CD4-positive, alpha-beta T cell treated with Interleukin-12 subunit alpha and Interleukin-12 subunit beta, for 1 hour (primary cell): ENCODE results near the gene RAB36.
"Not testable (repeated sequence)": the region's sequence is repeated elsewhere in the genome, so short reads cannot be mapped to it uniquely, and the experiment has no call there.

Experiments used
- DNase-seq: peaks from one replicate; pipeline ENCODE4 v3.0.0-alpha.2; 2020

Gene RAB36

DNA sequence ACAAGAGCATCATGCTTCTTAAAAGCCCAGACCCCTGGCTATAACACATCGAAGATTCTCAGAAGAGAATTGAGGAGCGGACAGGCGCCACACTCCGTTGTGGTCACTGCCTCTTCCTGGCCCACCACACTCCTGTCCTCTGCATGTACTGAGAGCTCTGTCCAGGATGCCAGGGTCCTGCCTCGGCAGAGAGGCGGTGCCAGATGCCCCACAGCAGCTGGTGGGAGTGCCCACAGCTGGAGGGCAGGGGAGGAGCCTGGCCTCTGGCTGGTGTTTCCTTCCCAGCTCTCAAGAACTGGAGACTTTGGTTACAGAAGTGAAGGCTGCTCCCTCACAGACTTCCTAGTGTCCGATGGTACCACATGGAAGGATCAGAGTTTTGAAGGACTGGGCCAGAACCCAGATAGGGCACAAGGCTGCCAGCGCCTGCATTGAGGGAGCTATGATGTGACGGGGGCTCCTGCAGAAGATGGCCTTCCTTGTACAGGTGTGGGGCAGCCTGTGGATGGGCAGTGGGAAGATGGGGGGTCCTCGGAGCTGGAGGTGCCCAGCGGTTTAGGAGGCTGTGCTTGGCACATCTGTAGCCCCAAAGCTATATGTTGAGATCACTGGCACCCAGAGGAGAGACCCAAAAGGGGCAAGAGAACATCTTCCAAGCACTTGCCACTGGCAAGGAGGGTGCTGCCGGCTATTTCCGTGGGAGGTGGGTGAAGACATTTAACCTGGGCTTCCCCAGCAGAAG lies 22.9 kb upstream of the RAB36 start:
- DNase-seq = no peak

DNA sequence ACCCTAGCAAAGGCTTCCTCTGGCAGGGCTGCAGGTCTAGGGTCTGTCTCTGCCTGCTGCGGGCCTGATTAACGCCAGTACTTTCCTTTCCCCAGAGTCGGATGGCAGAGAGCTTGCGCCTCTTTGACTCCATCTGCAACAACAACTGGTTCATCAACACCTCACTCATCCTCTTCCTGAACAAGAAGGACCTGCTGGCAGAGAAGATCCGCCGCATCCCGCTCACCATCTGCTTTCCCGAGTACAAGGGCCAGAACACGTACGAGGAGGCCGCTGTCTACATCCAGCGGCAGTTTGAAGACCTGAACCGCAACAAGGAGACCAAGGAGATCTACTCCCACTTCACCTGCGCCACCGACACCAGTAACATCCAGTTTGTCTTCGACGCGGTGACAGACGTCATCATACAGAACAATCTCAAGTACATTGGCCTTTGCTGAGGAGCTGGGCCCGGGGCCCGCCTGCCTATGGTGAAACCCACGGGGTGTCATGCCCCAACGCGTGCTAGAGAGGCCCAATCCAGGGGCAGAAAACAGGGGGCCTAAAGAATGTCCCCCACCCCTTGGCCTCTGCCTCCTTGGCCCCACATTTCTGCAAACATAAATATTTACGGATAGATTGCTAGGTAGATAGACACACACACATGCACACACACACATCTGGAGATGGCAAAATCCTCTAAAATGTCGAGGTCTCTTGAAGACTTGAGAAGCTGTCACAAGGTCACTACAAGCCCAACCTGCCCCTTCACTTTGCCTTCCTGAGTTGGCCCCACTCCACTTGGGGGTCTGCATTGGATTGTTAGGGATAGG lies 22.1 kb upstream of the RAB36 start:
- DNase-seq = no peak

DNA sequence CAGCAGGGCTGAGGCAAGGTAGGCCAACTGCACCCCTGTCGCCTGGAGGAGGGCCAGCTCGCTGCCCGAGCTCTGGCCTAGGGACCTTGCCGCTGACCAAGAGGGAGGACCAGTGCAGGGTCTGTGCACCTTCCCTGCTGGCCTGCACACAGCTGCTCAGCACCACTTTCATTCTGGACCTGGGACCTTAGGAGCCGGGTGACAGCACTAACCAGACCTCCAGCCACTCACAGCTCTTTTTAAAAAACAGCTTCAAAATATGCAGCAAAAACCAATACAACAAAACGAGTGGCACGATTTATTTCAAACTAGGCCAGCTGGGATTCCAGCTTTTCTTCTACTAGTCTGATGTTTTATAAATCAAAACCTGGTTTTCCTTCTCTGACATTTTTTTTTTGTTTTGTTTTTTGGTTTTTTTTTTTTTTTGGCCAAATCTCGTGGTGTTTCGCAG lies 21.4 kb upstream of the RAB36 start:
- DNase-seq = no peak

DNA sequence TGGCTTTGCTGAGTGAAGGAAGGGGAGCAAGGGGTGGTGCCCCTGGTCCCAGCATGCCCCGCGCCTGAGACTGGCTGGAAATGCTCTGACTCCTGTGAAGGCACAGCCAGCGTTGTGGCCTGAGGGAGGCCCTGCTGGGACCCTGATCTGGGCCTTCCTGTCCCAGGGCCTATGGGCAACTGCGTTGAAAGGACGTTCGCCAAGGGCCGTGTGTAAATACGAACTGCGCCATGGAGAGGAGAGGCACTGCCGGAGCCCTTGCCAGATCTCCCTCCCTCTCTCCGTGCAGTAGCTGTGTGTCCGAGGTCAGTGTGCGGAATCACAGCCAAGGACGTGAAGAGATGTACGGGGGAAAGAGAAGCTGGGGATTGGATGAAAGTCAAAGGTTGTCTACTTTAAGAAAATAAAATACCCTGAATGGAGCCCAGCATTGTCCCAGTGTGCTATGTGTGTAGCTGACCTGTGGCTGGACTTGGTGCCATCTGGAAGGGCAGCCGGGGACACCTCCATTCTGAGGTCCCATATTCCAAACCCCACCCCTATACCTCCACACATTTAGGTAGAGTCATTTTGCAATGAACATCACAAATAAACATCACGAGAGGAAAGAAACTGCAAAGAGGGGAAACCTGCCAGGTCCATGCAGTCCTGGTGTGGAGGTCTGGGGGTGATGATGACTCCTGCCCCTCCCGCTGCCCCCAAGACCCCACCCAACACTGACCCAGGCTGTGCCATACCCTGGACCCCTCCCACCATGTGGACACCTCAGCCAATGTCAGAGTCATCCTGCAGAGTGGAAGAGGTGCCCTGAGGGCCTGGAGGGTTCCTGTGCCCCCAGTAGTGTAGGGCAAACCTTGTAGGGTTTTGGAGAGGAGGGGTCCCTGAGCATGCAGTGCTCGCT lies 20.4 kb upstream of the RAB36 start:
- DNase-seq = no peak

DNA sequence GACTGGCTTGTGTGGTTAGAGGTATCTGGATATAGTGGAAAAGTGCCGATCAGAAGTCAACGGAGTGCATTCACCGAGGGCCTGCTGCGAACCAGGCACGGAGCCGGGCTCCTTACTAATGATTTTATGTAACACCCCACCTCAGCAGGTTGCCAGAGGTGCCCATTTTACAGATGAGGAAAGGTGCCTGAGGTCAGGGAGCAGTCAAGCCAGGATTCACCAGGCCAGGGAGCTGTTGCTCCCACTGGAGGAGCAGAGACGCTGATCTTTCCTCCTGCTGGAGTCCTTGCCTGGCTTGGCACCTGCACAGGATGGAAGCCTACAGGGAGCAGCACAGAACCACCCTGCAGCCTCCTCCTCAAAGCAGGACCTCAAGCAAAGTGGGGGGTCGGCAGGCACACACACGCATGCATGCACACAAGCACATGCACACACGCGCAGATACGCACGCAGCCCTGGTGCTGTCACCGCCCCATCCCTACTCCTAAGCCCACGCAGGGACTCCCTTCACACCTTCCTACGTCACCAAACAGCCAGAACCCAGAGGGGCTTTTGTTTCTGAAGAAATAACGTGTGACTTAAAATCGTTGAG lies 19.7 kb upstream of the RAB36 start:
- no peak for DNase-seq

DNA sequence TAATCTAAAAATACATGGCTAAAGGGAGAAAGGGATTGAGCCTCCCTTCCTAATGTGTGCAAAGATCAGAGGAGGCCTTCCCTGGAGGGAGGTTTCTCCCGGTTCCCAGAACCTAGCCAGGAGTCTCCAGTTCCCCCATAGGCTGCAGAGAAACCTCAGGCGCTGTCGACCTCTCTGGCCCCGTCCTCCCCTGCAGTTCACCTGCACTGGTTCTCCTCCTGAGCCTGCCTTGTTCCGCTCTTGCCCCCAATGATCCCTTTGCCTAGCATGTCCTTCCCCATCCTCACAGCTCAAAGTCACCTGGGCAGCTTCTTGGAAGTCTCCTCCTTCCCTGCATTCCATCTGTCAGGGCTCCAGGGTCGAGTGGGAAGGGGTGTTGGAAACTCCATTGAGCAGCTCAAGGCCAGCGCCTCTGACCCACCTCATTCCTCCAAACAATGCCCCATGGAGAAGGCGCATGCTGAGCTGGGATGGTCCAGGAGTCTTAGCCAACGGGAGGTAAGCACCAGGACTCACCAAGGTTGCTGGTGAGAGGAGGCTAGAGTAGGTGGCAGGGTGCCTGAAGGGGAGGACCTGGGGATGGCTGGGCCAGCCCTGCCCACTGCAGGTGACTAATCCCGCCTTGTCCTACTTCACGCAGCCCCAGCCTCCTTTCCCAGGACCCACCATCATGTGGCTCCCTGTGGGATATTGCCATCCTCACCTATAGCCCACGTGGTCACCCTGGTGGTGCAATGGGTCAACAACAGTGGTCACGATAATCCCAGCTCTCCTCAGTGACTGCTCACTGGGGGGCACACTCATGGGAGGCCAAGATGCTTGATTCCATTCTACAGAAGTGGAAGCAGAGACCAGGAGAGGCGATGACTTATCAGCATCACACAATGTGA lies 18.9 kb upstream of the RAB36 start:
- no peak for DNase-seq

DNA sequence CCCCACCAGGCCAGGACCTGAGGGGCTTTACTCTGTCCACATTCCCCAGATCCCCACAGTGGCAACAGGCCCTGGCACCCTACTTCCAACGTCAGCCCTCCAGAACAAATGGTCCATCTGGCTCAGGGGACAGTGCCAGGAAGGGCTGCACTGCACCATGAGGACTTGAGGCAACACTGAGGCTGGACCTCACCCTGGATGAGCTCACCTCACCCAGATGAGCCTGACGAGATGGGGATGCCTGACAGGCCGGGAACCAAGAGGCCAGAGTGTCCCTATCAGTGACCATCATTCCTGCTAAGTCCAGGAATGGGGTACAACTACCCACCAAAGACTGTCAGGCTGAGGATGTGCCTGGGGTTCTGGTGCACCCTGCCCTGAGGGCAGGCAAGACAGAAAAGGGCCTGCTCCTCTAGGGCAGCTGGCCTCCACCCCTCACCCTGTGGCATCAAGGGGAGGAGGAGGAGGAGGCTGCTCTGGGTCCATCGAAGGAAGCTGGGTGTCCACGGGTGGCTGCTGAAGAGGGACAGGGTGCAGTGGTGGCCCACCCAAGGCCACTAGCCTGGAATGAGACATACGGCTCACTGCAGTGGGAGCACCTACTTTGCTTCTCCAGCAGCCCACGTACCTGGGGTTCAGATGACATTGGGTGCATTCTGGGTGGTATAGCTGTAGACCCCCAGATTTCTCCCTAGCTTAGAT lies 18.1 kb upstream of the RAB36 start:
- DNase-seq = no peak

DNA sequence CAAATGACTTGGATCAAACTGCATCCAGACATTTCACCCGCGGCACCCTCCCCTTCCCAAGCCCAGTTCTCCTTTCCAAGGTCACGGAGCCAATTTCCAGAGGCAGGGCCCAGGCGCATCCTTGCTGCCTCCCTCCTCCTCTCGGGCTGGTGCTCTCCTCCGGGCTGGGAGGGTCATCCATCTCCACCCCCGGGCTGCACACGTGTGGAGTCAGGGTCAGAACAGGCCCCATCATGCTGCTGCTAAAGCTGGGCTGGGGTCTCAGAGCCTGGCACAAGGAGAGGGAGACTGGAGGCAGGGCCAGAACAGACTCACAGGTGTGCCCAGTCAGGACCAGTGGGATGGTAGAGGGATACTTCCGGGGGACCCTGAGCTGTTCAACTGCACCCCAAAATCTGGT lies 17.5 kb upstream of the RAB36 start:
- DNase-seq = no peak

DNA sequence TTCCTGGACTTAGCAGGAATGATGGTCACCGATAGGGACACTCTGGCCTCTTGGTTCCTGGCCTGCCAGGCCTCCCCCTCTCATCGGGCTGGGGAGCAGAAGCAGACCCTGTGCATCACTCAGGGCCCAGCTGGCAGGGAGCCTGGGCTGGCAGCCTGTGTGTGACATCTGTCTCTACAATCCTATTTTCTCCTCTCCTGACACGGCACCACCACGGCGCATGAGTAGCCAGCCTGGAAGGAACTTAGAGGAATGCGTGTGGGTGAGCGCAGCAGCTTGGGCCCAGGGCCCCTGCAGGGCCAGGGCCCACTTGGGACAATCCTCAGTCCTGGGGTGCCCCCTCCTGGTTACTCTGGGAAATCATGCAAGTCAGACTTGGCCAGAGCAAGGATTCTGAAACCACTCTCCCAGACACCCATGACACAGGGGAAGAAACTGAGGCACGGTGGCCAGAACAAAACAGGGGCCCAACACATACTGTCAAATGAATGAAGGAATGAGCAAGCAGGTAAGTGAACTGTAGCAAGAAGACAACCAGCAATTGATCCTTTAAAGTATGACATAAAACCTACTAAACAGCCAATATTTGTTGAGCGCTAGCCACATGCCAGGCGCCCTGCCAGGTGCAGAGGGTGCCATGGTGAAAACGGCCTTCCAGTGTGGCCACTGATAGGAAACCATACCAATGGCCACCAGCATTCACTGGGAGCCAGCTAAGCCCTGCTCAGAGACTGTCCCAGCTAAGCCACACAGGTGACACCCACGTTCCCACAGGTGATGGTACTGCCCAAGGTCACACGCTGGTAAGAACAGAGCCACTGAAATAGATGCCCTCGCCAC lies 16.8 kb upstream of the RAB36 start:
- DNase-seq = peak; percentile 78

DNA sequence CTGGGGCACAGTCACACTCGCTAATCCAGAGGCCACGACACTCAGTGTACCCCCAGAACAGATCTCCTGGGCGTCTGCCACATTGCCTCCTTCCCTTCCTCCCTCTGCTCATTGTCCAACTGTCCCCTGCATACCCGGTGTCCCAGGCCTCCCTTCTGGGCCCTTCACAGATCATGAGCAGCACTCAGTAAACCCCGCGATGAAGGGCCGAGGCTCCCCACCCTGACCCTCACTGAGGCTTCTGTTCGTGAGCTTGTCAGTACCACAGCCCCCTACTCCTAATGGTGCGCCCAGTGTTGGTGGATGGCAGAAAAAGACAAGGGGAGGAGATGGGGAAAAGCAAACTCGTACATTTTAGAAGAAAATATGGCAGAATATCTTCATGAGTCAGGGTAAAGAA lies 16.1 kb upstream of the RAB36 start:
- no peak for DNase-seq

DNA sequence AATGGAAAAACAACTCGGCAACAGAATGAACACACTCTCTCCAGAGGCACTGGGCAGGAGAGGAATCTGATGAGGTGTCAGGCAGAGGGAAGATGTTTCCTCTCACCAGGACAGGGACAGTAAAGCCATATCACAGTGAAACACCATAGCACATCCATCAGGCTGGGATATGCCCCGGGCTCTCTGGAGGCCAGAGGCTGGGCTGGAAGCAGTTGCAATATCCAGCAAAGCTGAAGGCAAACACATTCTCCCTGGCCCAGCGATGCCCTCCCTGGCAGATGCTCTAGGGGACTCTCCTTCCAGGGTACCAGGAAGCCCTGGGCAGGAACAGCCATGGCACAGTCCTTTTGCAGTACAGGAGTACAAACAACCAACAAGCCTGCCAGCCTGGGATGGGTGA lies 14.6 kb upstream of the RAB36 start:
- no peak for DNase-seq

DNA sequence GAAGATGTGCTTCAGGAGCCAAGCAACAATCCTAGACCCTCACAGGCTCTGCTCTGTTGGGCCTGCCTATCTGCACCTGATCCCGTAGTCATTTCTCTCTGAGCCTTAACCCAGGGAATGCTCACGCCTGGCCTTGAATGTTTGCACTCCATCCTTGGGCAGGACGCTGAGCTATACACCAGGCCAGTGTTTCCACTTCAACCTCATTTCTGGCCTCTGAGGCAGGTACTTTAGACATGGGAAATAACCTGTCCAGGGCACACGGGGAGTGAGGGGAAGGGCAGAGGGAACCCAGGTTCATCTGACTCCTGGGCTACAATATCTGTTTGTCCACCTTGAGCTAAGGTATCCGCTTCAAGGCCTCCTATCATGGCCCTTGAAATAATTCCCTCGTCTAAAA lies 13.3 kb upstream of the RAB36 start:
- DNase-seq = no peak

DNA sequence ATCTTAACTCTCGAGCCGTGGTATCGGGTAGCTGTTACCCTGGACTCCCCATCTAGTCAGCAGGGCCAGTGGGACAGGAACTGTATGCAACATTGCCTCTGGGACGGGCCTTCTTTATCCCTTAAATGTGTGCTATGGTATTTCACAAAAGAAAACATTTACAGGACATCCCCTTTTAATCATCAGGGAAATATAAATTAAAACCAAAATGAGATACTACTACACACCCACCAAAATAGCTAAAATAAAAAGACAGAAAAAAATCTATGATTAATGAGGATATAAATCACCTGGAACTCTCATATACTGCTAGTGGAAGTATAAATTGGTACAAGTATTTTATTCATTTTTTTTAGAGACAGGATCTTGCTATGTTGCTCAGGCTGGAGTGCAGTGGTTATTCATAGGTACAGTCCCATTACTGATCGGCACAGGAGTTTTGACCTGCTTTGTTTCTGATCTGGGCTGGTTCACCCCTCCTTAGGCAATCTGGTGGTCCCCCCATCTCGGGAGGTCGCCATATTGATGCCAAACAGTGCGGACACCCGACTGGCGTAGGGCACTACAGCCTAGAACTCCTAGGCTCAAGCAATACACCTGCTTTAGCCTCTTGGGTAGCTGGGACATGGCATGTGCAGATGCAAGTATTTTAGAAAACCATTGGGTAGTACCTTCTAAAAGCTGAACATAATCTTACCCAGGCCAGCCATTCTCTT lies 12.7 kb upstream of the RAB36 start:
- DNase-seq = no peak

DNA sequence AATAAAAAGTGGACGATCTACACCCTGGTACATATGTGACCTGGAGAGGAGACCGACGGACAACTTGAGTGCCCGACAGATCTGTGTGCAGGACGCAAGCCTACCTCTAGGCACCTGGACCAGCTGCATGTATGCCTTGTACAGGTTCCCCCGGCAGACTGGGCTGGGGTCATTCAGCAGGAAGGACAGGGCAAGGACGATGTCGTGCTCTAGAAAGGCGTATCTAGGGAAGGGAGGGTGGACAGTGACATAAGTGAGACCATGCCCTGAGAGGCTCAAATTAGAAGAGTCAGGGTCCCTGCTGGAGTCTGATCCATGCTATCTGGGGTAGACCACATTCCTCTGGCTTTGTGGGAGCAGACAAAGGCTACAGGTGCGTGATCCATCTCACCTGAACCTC lies 11.4 kb upstream of the RAB36 start:
- no peak for DNase-seq

DNA sequence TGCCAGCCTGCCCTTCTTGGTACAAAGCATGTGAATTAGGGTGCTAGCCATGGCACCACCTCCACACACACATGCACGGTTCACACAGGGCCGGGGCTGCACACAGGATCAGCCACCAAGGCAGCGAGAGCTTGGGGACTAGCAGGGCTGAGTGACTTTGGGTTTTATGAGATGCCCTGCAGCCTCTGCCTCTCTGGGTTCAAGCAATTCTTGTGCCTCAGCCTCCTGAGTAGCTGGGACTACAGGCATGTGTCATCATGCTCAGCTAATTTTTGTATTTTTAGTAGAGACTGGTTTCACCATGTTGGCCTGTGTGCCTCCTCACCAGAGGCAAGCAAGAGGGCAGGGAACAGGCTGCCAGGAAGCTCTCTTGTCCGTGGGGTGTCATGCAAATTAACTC lies 8.3 kb upstream of the RAB36 start:
- not testable (repeated sequence) for DNase-seq

DNA sequence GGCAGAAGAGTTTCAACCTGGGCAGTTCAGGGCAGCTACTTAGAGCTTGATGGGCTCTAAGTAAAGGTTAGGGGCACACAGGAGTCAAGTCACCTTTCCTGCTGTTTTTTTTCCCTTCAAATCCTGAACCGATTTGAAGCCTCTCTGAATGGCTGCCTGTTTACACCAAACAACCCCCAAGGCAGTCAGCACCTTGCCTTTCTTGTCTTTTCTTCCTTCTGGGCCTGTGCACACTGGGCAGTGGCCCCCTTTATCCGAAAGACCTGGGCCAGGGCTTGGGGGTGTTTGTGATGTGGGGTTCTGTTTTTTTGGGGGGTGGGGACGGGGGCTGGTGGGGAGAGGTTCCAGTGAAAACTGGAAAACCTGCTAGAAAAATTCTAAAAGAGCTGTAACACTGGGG lies 7.8 kb upstream of the RAB36 start:
- DNase-seq = no peak

DNA sequence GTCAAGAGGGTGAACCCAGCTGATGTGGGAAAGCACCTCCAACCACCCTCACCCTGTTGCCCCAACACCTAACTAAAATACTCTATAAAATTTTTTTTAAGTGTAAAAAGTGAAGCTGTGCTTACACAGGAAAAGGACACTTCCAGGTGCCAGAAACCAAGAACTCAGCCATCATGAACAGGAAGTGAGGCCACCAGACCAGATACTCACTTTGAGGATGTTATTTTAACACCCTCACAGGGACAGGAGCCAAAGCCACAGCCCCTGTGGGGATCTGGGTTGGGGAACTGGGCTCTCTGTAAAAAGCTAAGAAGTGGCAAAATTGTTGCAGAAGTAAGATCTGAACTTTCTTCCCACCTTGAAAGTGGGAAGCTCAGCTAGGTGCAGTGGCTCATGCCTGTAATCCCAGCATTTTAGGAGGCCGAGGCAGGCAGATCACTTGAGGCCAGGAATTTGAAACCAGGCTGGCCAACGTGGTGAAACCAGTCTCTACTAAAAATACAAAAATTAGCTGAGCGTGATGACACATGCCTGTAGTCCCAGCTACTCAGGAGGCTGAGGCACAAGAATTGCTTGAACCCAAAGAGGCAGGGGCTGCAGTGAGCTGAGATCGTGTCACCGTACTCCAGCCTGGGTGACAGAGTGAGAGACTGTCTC lies 7.2 kb upstream of the RAB36 start:
- DNase-seq = peak; percentile 81

DNA sequence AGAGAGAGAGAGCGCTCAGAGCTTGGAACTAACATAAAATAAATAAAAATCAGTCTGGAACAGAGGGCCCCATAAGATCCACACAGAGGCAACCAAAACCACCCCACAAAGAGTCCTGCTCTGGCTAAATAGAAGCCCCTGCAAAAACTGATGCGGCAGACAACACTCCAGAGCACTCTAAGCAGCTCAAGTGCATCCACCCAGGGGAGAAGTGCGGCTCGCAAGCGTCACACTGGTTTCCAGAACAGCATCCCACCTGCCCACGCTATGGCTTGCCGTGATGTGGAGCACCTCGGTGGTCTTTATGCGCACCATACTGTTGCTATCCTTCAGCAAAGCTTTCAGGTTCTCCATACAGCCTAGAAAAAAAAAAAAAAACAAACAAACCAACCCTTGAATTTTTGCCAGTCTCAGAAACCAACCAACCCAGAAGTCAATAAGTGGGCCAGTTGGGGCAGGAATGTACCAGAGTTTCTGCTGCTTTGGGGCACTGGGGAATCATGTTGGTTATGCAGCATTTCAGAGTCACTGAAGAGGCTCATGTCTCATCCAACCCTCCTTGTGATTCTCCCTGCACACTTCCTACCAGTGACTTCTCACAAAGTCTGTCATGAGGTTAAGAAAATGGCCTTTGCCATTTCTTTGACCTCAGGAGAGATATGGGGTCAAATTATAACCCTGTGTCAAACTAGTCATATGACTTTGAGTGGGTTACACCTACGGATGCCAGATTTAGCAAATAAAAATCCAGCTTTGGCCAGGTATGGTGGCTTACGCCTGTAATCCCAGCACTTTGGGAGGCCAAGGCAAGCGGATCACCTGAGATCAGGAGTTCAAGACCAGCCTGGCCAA lies 6.5 kb upstream of the RAB36 start:
- no peak for DNase-seq
